Non-pigmented ciliary epithelial cell (primary cell): ENCODE results near the gene MSANTD7.
"Not testable (repeated sequence)": the region's sequence is repeated elsewhere in the genome, so short reads cannot be mapped to it uniquely, and the experiment has no call there.

Experiments used
- DNase-seq: peaks from one replicate; pipeline ENCODE4 v3.0.0-alpha.2; 2010; ENCODE audit warnings: low read depth

The MSANTD7 gene

DNA sequence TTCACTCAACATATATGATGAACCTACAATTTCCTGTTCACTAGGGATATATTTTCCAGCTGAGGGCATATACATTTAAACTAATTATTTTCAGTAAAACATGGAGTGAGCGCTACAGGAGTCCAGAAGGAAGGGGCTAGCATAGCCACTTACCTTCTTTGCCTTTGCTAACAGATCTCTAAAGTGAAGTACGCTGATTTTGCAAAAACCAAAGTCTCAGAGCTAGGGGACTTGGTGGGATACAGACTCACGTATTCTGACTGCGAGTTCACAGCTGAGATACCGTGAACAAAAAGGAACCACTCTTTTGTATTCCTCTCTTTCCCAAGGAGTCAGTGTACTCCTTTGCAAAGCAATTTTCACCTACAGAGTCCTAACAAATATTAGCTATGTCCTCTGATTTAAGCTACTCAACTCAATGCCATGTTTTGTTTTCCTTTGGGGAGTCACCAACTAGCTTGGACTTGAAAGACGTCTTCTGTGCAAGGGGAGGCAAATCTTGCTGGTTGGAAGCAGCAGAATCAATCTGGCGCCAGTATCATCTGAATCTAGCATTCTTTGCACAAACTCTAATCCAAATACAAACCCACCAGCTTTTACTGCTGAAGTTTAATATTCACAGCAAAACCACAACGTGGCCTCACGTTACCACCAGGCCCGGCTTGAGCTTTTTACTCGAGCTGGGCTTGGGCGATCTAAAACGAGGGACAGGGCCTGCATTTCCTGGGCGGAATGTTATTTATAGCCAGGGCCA is 926 bp upstream of the MSANTD7 start:
- DNase-seq, result peak; percentile 10

DNA sequence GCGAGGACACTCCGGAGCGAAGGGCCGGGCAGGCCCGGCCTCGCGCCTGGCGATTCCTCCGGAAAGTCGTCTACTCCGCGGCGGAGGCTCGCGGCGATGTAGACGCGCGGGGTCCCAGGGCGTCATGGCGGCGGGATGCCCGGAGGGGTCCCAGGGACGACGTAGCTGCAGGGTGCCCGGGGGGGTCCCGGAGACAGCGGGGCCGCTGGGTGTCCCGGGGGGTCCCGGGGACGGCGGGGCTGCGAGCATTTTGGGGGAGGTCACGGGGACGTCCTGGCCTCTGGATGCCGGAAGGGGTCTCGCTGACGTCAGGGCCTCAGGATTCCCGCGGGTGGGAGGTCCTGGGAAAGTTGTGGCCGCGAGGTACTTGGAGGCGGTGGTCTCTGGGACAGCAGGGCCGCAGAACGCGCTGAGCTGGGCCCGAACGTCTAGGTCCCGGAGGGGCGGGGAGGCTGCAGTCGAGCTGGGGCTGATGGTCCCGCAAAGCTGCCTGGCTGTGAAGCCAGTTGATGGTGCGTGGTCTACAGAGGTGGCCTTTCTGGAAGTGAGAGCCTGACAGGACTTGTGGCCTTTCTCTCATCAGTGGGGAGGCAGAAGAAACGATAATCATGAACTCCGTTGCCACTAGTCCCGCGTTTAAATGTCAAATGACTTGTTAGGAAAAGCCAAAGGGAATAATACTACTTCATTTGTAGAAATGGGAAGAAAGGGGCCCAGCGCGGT is 637 bp downstream of the MSANTD7 start:
- DNase-seq, result no peak

DNA sequence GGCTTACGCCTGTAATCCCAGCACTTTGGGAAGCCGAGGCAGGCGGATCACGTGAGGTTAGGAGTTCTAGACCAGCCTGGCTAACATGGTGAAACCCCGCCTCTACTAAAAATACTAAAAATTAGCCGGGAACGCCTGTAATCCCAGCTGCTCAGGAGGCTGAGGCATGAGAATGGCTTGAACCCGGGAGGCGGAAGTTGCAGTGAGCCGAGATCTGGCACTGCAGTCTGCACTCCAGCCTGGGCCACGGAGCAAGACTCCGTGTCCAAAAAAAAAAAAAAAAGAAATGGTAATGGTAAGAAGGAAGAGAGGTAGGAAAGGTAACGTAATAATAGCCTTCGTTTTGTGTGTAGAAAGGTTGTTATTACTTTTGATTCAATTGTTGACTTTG is 1.2 kb downstream of the MSANTD7 start:
- DNase-seq, result no peak

DNA sequence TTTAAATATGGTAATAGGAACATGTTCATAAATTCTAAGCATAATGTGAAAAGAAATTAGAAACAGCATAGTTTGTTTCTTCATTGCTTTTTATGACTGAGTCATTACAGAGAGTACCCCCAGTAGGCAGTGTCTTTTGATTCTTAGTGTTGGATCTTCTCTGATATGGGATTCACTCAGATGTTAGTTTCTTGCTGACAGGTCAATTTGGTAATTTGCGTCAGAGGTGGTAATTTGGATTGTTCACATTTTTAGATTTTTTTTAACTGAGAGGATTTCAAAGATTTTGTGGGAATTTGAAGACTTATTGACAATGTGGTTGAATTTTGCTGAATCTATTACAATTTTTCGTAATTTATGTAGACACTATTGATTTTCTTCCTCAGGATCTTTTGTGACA is 2.1 kb downstream of the MSANTD7 start:
- no peak for DNase-seq

DNA sequence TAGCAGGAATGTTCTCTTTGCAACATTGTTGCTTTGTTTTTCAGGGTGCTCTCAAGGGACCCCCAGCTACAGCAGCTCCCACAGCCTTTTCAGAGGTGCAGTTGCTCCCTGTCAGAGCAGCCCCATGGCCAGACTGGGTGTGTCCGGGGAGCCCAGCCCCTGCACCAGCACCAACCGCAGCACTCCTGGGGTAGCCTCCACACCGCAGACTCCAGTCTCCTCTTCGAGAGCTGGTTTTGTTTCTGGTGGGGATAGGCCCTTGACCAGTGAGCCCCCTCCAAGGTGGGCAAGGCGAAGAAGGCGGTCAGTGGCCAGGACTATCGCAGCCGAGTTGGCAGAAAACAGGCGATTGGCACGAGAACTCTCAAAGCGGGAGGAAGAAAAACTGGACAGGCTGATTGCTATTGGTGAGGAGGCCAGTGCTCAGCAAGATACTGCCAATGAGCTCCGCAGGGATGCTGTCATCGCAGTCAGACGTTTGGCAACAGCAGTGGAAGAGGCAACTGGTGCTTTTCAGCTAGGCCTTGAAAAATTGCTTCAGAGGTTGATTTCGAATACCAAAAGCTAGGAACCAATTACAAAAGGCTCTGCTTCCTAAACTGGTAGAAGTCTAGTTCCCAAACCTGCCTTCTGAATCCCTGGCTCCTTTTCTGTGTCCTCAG is 5.4 kb downstream of the MSANTD7 start:
- no peak for DNase-seq

DNA sequence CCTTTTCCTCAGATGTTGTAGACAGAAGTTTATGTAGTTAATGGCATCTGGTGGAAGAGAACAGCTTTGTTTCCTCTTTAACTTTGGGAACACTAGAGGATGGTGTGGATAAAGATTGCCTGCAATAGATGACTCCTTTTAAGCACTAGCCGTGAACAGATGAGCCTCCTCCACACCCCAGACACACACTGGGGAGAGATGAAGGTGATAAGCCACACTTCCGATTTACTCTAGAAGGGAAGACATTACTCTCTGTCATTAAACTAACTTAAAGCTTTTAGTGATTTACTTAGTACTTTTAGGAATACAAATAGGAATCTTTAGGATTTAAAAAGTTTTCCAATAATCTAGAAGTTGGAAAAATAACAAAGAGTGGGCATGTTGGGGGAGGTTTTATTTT is 6.8 kb downstream of the MSANTD7 start:
- no peak for DNase-seq

DNA sequence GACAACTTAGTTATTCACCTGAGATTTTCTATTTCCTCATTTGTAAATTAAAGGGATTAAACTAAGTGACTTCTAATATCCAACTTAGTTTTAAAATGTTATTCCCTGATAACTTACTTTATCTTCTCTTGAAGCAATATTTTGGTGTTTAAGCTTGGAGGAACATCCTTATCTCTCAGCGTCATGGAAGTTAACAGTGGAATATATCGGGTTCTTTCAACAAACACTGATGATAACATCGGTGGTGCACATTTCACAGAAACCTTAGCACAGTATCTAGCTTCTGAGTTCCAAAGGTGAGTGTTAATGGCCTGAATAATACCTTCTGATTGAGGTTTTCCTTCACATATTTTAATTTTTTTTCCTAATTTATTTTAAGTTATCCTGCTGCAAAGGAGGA is 14.1 kb downstream of the MSANTD7 start:
- DNase-seq, result no peak

DNA sequence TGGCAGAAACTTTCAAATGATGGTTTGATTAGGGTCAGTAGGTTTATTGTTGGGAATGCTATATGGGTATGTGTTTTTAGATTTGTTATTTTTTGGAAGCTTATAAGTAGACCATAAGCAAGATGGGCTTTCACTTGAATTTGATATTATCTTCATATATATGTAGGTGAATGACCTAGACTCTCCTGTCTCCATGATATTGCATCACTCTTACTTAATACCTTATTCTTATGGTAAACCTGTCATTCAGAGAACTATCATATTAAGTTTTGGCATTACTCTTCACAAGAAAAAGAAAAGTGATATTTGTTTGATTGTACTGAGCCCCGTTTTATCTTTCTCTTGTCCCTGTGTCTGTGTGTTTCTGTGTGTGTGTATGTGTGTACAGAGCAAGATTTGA is 17.3 kb downstream of the MSANTD7 start:
- DNase-seq, result no peak

DNA sequence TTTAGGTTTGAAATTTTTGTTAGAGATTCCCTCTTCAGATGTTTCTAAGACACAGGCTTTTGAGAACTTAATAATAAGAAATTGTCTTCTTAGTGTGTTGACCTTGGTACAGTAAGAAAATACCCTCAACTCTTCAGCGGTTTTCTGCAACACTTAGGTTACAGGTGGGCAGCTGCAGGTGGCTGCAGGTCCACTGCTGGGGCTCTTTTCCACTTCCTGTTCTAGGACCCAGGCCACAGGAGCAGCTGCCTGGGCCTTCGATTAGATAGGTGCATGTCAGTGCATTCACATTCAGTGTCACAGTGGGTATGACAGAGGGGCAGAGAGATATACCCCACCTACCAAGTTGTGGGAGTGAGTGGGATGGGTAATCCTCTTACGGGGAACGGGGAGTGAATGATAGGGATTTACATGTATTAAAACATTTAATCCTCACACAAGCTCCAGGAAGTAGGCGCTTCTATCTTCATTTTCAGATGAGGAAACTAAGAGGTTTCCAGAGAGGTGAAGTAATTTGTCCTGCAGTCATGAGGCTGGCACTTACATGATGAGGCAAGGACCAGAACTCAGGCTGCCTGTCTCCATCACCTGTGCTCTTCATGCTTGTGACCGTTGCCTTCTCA is 20.3 kb downstream of the MSANTD7 start:
- DNase-seq, result no peak

DNA sequence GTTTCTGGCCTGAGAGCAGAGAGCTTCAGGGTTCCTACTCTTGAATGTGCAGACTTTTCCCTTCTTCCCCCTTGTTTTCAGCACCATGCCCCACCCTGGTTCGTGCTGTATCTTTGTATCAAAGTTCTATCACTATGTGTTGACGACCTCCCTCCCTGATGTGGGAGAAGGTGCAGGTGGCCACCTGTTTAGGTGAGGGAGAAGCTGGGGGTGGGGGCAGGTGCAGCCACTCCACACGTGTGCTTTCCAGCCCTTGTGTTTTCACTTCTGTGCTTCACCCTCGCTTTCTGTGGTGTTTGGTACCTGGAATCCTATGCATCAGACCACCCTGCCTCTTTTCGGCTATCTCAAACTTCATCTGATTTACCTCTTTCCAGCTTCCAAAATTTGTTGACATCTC is 20.9 kb downstream of the MSANTD7 start:
- no peak for DNase-seq

DNA sequence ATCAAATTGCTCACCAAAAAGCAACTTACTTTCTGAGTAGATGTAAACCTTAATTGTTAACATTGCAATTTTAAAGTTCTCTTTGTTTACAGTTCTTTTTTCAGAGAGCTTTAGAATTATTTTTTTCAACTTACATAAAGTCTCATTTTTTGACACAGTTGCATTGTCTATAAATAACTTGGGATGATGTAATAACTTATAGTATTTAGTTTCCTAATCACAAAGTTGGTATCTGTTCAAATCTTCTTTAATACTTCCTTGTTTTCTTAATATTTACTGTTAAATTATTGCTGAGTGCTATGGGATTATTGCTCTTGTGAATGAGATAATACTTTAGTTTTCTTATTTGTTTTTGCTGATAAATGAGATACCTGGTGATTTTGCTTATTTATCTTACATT is 21.7 kb downstream of the MSANTD7 start:
- DNase-seq, result no peak

DNA sequence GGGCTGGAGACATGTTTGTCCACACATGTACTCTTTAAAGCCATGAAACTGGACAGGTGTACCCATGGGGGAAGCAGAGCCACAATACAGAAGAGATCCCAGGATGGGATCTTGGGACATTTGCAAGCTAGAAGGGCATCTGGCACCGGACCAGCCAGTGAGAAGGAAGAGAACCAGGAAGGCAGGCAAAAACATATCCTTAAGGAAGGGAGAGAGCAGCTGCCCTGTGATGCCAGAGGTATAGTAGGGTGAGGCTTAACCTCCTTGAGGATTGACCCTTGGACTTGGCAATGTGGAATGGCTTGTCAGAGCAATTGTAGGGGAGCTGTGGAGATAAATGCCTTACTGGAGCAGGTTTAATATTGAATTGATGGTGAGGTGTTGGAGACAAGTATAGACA is 22.7 kb downstream of the MSANTD7 start:
- DNase-seq, result no peak

DNA sequence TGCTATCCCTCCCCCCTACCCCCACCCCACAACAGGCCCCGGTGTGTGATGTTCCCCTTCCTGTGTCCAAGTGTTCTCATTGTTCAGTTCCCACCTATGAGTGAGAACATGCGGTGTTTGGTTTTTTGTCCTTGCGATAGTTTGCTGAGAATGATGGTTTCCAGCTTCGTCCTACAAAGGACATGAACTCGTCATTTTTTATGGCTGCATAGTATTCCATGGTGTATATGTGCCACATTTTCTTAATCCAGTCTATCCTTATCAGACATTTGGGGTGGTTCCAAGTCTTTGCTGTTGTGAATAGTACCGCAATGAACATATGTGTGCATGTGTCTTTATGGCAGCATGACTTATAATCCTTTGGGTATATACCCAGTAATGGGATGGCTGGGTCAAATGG is 26.4 kb downstream of the MSANTD7 start:
- not testable (repeated sequence) for DNase-seq

DNA sequence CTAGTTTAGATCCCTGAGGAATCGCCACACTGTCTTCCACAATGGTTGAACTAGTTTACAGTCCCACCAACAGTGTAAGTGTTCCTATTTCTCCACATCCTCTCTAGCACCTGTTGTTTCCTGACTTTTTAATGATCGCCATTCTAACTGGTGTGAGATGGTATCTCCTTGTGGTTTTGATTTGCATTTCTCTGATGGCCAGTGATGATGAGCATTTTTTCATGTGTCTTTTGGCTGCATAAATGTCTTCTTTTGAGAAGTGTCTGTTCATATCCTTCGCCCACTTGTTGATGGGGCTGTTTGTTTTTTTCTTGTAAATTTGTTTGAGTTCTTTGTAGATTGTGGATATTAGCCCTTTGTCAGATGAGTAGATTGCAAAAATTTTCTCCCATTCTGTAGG is 26.8 kb downstream of the MSANTD7 start:
- DNase-seq, result not testable (repeated sequence)

DNA sequence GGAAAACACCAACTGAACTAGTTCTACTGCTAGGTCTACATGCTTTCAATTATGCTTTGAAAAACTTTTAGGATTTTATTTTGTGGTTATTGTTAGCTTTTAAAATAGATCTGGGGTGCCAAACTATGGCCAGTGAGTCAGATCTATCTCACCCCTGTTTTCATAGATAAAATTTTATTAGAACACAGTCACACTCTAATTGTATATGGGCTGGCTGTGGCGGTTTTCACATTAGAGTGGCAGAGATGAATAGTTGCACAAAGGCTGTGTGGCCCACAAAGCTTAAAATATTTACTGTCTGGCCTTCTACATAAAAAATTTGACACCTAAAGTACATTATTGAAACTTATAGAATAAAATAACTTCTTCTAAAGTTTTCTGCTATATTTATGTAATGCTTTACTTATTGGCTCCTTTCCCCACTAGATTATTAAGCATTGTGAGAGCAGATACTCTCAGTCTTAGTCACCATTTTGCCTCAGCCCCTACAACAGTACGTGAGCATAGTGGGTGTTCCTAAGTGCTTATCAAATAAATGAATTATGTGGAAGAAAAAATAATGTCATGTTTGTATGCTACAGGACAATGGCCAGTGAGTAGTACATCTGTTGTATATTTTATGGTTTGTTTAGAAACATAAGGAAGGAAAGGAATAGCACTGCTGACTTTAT is 35.1 kb downstream of the MSANTD7 start:
- peak; percentile 58 for DNase-seq

DNA sequence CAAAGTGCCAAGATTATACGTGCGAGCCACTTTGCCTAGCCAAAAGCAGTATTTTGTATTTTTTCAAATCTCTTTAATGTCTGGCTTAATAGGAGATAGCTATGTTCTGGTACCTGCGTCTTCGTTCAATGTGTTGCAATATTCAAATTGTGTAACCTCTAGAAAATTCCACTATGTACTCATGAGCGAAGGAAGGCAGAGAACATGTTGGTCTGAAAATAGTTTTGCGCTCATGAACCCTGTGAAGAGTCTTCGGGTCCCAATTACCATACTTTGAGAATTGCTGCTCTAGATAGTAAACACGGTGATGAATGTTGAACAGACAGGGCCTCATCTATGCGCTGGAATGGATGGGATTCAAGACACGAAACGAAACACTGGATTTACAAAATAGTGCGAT is 37.8 kb downstream of the MSANTD7 start:
- no peak for DNase-seq

DNA sequence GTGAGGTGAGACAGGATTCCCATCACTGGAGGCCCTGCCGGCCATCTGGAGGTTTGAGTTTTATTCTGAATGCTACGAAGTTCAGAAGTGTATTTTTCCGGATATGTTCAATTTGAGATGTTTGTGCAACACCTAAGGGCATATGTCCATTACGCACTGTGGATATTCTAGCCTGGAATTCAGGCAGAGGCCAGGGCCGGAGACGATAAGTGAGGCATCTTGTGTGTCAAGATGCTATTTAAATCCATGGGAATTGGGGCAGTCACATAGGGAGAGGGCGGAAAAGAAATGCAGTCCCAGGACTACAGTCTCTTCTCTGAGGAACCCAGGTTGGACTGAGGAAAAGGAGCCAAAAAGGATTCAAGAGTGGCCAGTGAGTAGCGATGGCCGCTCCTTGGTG is 38.7 kb downstream of the MSANTD7 start:
- no peak for DNase-seq

DNA sequence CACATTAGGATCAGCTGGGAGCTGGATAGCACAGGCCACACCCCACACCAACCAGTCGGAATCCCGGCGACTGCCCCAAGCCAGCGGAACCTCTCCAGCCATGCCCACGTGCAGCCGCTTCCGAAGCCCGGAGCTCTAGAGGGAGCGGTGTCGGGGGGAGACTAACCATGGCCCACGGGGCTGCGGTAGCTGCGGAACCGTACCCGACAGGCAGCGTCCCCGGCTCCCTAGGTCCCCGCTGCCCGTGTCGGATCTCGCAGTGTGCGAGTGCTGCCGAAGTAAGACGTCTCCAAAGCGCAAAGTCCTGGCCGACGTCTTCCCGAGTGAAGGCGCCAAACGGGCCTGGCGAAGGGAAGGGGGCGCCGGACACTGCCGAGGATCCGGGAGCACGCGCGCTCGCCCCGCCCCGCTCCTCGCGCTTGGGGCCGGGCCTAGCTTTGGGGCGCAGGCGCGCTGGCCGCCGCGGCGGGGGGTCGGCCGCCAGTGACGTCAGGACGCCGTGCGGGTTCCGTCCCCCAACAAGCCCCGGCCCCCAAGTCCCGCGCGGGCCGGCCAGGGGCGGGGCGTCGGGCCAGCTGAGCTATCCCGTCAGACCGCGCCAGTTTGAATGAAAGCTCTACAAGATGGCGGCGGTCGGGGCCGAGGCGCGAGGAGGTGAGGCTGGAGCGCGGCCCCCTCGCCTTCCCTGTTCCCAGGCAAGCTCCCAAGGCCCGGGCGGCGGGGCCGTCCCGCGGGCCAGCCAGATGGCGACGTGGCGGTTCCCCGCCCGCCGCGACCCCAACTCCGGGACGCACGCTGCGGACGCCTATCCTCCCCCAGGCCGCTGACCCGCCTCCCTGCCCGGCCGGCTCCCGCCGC is 40.4 kb downstream of the MSANTD7 start, which contains the start of gene SUV39H2:
Gene SUV39H2, plus strand, starts transcription at position 601 of the 858 bp plus-strand sequence. Its CDS starts 23 bp downstream, at position 624.
- DNase-seq, result peak; percentile 59

DNA sequence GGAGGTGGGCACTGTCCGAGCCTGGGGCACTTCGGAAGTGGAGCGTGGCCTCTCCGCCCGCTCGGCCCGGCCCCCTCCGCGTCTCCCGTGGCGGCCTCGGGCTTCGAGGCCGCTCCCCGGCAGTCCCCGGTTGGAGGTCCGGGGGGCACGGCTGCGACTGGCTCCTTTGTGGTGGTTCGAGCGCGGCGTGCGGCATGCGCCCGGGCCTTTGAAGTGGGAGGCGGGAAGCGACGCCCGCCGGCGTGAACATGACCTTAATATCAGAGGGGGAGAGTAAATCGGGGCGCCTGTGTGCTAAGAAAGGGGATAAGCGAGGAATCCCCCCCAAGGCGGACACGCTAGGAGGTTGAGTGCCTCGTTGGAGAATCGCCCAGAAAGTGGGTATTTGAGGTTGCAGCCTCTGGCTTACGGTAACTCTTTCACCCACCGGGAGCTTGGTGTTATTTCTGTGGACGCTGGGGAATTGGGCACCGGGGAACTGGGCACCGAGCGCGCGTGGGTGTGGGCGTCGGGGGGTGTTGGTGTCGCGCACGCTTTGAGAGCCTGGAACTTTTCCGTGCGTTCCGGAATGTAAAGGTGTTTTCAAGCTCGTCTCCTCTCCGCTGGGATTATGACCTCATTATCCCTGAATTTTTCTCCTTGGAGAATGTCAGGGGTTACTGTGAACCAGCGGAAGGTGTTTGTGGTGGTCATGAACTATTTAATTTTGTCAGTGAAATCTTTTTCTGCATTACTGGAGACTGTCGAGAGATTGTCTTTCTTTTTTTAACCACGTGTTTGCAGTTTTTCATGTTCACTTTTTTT is 41.2 kb downstream of the MSANTD7 start:
- no peak for DNase-seq

DNA sequence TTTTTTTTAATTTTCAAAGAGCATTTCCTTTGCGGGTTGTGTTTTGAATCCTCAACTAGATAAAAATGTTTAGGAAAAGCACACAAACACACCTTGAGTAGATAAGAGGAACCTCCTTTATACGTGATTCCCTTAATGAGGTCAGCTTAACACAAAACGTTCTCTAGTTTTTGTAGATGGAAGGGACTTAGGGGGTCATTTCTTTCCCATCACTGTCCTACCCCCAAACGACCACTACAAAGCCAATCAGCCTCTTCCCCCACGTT is 41.8 kb downstream of the MSANTD7 start:
- DNase-seq, result no peak

DNA sequence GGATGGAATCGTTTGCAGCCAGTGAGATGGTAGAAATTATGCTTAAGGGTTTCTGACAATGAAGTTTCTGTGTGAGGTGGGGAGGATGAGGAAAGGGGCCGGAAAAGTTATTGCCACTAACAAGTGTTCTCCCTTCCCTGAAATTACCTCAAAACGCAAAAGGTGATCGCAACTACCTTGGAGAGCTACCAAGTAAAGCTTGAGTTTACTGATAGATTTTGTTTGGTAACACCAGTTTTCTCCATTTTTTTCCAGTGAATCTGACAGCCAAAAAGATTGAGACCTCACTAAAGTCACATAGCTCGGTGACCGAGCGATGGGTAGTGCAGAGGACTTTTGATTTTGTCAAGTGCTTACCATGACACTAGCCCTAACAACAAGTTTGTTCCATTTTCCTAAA is 42.1 kb downstream of the MSANTD7 start:
- DNase-seq, result no peak
